HUES64 (cell line): ENCODE data around the gene CCDC78.
A peak's percentile ranks its signal among the peaks of the same experiment; 100 is the strongest.
"Not testable (repeated sequence)": the region's sequence is repeated elsewhere in the genome, so short reads cannot be mapped to it uniquely, and the experiment has no call there.

Experiments
- H3K27ac ChIP-seq: 2 replicates; pipeline ENCODE4 v1.7.0; 2013; ENCODE audit warnings: low read depth, low read length, inconsistent platforms
- H3K27me3 ChIP-seq: 2 replicates; pipeline ENCODE4 v1.6.1; 2013; ENCODE audit warnings: mild to moderate bottlenecking, low read length; ENCODE audit not compliant: insufficient read depth
- H3K36me3 ChIP-seq: 2 replicates; pipeline ENCODE4 v1.6.1; 2013; ENCODE audit warnings: mild to moderate bottlenecking, low read length; ENCODE audit not compliant: insufficient read depth
- H3K4me1 ChIP-seq: 2 replicates; pipeline ENCODE4 v1.6.1; 2013; ENCODE audit warnings: mild to moderate bottlenecking, low read length, moderate library complexity; ENCODE audit not compliant: insufficient read depth
- H3K4me3 ChIP-seq: 2 replicates; pipeline ENCODE4 v1.5.1; 2013; ENCODE audit warnings: mild to moderate bottlenecking, low read length, moderate library complexity
- H3K9ac ChIP-seq: 2 replicates; pipeline ENCODE4 v1.6.1; 2013; ENCODE audit warnings: mild to moderate bottlenecking, low read depth, low read length
- H3K9me3 ChIP-seq: 2 replicates; pipeline ENCODE4 v1.6.1; 2013; ENCODE audit warnings: low read depth, low read length; ENCODE audit not compliant: insufficient read depth
- WGBS: fragments of 150-250, 120-280 bp; methylation state at CpG from one replicate; pipeline ENCODE4 v1.1.7; 2013; ENCODE audit warnings: missing lambda C conversion rate; 5-methylcytosine and 5-hydroxymethylcytosine counted together

The CCDC78 gene

DNA sequence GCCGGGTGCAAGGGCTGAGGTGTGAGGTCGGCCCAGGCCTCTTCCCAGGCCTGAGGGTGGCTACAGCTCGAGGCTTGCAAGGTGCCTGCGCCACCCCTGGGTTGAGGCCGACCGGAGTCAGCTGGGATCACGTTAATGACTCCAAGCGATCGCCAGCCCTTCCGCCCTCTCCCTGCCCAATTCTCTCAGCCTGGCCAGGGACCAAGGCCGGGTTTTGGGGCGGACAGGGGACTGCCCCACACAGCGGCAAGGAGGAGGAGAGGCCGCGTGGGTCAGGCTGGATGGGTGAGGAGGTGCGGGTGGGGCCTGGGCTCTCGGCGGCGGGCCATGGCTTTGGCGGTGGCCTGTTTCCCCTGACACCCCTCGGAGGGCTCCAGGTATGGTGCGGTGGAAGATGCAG lies 32.9 kb downstream of the CCDC78 start:
- 34% methylated on average over 22 of the region's 22 CpGs for WGBS
- H3K9me3 ChIP-seq: no peaks in the 10 kb centered on the region
- H3K36me3 ChIP-seq: no peaks in the 10 kb centered on the region
- no peak overlapping the region for H3K27ac ChIP-seq
- peak overlapping the region; percentile 56 for H3K4me3 ChIP-seq
- no peak overlapping the region; the same call in 1 of the 2 replicates for H3K9ac ChIP-seq
- peaks cover 71% of the 10 kb centered on the region for H3K27me3 ChIP-seq
- no peaks in the 10 kb centered on the region for H3K4me1 ChIP-seq

DNA sequence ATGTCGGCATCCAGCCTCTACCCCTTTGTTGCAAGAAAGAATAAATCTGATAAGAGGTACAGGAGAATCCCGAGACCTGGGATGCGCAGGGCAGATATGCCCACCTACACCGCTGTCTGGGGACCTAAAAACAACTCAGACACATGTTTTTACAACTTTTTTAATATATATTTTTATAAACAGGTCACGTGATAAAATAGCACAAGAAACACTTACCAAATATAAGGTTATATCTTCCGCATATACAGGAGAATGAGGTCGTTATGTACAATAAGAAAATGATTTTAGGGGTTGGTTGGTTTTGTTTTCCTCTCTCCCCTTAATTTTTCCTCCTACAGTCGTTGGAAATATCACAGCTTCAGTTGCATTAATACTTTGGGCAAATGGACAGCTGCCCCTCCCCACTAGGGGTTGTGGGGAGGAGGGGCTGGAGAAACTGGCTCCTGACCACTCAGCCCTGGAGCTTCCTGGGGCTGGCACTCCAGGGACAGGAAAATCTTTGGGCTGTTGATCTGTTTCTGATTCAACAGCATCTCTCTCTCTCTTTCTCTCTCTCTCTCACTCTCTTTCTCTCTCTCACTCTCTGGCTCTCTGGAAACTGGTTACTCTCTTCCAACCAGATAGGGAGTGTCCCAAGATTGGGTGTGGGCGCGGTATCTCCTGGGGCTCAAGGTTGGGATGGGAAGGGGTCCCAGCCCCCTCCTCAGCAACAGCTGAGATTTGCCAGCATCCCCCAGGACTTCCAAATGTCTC lies 33.7 kb downstream of the CCDC78 start:
- peaks cover 64% of the 10 kb centered on the region for H3K27me3 ChIP-seq
- H3K4me3 ChIP-seq: no peak overlapping the region
- 81% methylated on average over 6 of the region's 10 CpGs for WGBS

DNA sequence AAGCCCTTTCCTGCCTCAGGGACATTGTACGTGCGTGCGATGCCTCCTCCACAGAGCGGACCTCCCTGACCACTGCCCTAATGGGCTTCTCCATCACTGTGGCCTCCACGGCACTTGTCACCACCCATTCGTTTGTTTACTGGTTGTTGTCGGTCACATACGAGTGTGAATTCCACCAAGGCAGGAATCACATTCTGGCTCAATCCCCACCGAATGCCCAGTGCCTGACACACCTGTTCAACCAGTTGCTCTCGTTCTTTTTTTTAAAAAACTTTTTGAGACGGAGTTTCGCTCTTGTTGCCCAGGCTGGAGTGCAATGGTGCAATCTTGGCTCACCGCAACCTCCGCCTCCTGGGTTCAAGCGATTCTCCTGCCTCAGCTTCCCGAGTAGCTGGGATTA lies 35.0 kb downstream of the CCDC78 start:
- H3K27me3 ChIP-seq: peaks cover 52% of the 10 kb centered on the region
- not testable (repeated sequence) for H3K4me3 ChIP-seq, H3K9ac ChIP-seq, H3K9me3 ChIP-seq, H3K27ac ChIP-seq, H3K4me1 ChIP-seq
- 91% methylated on average over 16 of the region's 16 CpGs for WGBS
- H3K36me3 ChIP-seq: peaks cover 12% of the 10 kb centered on the region

More for the DNA sequence above, 33.7 kb downstream of the CCDC78 start:
- Histone ChIP-seq H3K36me3 (no peaks in the 10 kb centered on the region), H3K27ac (no peak overlapping the region), H3K9ac (no peak overlapping the region), H3K9me3 (no peaks in the 10 kb centered on the region), H3K4me1 (no peaks in the 10 kb centered on the region)

DNA sequence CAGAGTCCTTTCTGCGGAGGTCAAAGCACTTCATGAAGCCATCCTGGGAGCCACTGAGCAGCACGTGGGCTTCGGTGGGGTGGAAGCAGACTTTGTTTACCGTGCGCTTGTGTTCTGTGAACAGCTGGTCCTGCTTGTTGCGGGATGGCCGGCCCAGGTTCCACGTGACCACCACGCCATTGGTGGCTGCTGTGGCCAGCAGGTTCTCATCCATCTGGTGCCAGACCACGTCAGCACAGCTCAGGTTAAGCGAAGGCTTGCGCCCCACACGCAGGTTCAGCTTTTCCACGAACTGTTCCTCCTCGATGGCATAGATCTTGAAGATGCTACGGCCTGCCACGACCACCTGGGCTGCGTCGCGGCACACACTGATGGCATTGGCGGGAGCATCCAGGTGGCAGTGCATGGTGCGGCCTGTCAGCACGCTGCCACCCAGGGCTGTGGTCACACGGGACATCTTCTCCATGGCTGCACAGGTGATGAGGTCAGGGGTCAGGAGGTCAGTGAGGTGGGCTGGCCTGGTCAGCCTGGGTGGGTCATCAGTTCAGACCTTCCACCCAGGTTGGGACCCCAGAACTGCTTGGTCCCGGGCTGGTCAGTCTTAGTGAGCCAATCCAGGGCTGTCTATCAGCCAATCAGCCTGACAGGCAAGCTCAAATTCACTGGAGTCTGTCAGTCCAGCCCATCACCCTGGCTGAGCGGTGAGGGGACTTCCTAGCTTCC lies 36.9 kb downstream of the CCDC78 start:
- Histone ChIP-seq H3K27me3 (peaks cover 34% of the 10 kb centered on the region), H3K4me3 (peak overlapping the region; percentile 73), H3K27ac (peak overlapping the region; percentile 72; the same call in 1 of the 2 replicates), H3K9me3 (no peaks in the 10 kb centered on the region), H3K36me3 (peaks cover 19% of the 10 kb centered on the region), H3K9ac (peak overlapping the region; percentile 78), H3K4me1 (no peaks in the 10 kb centered on the region)
- 90% methylated on average over 26 of the region's 26 CpGs for WGBS

DNA sequence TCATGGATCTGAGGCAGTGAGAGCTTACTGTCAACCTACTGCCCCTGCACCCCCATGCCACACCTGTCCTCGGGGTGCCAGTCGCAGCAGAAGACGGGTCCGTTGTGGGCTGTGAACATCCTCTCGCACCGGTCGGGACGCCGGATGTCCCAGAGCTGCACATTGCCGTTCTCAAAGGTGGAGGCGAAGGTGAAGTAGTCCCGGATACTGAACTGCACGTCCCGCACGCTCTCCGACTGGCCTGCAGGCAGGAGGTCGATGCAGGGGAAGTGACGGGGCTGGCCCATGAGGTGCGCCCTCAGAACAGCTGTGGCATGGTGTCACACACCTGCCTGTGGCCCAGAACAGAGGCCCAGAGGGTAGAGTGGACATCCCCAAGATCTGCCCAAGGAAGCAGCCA lies 38.7 kb downstream of the CCDC78 start:
- Histone ChIP-seq H3K4me3 (no peak overlapping the region), H3K9me3 (no peaks in the 10 kb centered on the region), H3K27me3 (peaks cover 15% of the 10 kb centered on the region), H3K9ac (no peak overlapping the region), H3K4me1 (peaks cover 5% of the 10 kb centered on the region; the same call in 1 of the 2 replicates), H3K36me3 (peaks cover 27% of the 10 kb centered on the region), H3K27ac (no peak overlapping the region)
- 93% methylated on average over 19 of the region's 19 CpGs for WGBS

DNA sequence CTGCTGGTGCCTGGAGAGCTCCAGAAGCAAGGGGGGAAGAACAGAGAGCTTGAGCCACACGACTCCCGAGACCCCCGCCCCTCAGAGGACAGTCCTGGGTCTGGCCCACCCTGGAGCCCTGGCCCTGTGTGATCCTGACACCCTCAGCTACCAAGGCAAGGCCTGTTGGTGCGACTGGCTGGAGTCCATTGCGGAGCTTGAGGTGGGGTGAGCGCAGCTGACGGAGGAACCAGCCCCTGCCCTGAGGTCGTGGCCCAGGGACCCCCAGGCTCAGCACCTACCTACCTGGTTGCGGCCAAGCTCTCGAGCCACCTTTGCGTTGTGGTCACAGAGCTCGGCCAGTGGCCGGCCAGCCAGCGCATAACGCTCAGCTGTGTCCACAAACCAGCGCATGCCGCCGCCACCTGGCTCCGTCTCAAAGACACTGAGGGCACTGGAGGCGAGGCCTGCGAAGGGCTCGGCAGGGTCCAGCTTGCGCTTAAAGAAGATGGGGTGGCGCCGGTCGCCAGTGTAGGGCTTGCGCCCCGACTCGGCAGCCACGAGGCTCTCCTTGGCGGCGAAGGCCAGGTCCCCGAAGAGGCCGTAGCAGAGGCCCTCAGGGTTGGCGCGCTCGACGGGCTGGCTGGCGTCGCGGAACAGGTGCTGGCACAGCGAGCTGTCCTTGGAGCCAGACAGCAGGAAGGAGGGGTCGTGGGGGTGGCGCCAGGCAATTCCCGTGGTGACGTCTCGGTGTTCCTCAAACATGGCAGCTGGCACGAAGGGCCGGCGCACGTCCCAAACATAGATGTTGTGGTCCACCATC lies 39.6 kb downstream of the CCDC78 start:
- no peak overlapping the region for H3K27ac ChIP-seq
- H3K4me1 ChIP-seq: peaks cover 5% of the 10 kb centered on the region; the same call in 1 of the 2 replicates
- no peak overlapping the region for H3K4me3 ChIP-seq
- 96% methylated on average over 51 of the region's 51 CpGs for WGBS
- H3K9ac ChIP-seq: no peak overlapping the region
- H3K9me3 ChIP-seq: no peaks in the 10 kb centered on the region
- peaks cover 7% of the 10 kb centered on the region for H3K27me3 ChIP-seq
- H3K36me3 ChIP-seq: peaks cover 35% of the 10 kb centered on the region

DNA sequence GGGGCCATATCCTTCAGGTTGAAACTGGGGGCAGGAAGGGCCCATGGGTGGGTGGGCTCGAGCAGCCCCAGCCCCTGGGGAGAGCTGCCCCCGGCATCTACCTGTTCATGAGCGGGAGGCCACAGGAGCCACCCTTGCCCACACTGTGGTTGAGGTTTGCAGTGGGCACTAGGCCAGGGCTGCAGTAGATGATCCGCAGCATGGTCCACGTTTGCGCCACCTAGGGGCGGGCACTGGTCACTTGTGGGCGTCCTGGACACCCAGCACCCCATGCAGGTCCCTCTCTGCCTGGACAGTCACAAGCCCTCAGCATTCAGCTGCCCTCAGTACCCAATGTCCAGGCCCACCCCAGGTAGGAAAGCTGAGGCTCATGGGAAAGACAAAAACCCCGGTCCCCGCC lies 40.3 kb downstream of the CCDC78 start:
- 84% methylated on average over 10 of the region's 10 CpGs for WGBS
- Histone ChIP-seq H3K9ac (no peak overlapping the region), H3K4me1 (peaks cover 10% of the 10 kb centered on the region; the same call in 1 of the 2 replicates), H3K4me3 (no peak overlapping the region), H3K27ac (no peak overlapping the region), H3K9me3 (no peaks in the 10 kb centered on the region), H3K36me3 (peaks cover 40% of the 10 kb centered on the region), H3K27me3 (peaks cover 3% of the 10 kb centered on the region)

DNA sequence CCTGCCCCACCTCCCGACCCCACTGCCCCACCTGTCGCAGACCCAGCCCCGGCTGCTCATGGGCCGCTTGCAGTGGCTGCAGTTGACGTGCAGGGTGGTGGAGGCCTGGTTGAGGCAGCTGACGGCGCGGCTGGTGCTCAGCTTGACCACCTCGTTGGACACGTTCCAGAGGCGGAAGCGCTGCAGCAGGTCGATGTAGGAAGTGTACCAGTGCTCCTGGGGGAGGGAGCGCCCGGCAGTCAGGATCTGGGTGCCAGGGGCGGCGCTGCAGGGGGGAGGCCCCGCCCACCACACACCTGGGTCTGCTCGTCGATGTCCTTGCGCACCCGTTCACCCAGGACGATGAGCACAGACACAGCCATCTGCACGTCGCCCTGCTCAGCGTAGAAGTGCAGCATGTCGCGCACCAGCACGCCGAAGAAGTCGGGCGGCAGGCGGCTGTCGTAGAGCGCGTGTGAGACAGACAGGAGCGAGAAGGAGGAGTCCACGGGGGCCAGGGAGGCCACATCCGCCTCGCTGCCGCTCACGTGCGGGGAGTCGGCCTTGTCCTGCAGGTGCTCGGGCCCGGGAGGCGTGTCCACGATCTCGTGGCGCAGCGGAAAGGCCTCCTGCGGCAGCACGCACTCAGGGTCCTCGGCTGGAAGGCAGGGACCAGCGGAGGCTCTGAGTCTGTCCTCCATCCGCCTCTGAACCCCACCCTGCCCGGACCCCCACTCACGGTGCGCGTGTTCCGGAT lies 41.1 kb downstream of the CCDC78 start:
- peaks cover 10% of the 10 kb centered on the region; the same call in 1 of the 2 replicates for H3K4me1 ChIP-seq
- H3K27me3 ChIP-seq: no peaks in the 10 kb centered on the region
- H3K4me3 ChIP-seq: no peak overlapping the region
- H3K9ac ChIP-seq: no peak overlapping the region
- 95% methylated on average over 61 of the region's 61 CpGs for WGBS
- peaks cover 40% of the 10 kb centered on the region for H3K36me3 ChIP-seq
- H3K27ac ChIP-seq: no peak overlapping the region
- H3K9me3 ChIP-seq: no peaks in the 10 kb centered on the region

DNA sequence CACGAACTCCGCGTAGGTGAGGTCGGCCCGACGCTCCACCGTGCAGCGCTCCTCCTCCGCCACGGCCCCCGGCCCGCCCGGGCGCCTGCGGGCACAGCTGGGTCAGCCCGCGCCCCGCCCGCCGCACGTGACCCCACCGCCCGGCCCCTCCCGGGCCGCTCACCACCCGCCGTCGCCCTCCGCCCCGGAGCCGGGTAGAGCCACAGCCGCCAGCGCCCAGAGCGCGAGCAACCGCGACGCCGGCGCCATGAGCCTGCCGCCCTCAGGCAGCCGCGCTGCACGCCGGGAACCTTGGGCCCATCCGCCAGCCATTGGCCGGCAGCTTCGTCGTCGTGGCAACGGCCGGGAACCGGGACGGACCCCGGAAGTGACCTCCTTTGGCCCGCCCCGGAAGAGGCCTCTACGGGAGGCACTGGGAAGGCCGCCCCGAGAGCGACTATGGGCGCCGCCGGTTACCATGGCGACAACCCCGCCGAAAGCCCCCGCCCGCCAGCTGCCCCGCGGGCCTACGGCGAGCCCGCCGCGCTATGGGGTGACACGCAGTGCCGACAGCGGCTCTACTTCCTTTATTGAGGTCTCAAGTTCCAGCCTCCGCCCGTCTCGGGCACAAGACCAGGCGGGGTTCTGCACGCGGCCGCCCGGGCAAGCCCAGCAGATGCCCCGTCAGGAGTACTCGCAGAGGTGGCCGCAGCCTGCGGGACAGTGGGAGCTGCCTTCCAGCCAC lies 42.0 kb downstream of the CCDC78 start, which contains the start of gene JMJD8:
Gene JMJD8, minus strand, starts transcription at position 264 of the 724 bp plus-strand sequence. Its CDS starts 15 bp downstream, at position 249.
- 8% methylated on average over 91 of the region's 91 CpGs for WGBS
- H3K36me3 ChIP-seq: peaks cover 40% of the 10 kb centered on the region
- H3K27ac ChIP-seq: peak within 1 kb of the TSS; percentile 64; the same call in 1 of the 2 replicates
- H3K4me1 ChIP-seq: peaks cover 10% of the 10 kb centered on the region; the same call in 1 of the 2 replicates
- H3K27me3 ChIP-seq: no peaks in the 10 kb centered on the region
- H3K9me3 ChIP-seq: no peaks in the 10 kb centered on the region
- H3K9ac ChIP-seq: peak within 1 kb of the TSS; percentile 85
- peak within 1 kb of the TSS; percentile 83 for H3K4me3 ChIP-seq
